ENCODE measurements around the gene GCN1.

The GCN1 gene

GRCh38 chr12:120158351-120158750 is 36.2 kb downstream of the GCN1 start:
- no peak overlapping the region for H3K27ac ChIP-seq (ENCODE audit: extremely low read depth, low read depth, low read length)
- H3K9me3 ChIP-seq (ENCODE audit: control insufficient read depth, insufficient read depth, low read depth, low read length): no peaks in the 10 kb centered on the region
- H3K36me3 ChIP-seq (ENCODE audit: control insufficient read depth in 2 of 2, insufficient read depth in 1 of 2, low read length in 2 of 2): peaks cover 33 to 98% of the 10 kb centered on the region in 2 experiments
- TF ChIP-seq KLF9 (tag by site-specific recombination; IDR thresholded peaks at IDR 0.05; ENCODE audit: low read depth) (no peak), ZNF521 (tag by site-specific recombination; IDR thresholded peaks at IDR 0.05) (no peak), MEIS1 (CRISPR knock-in tag; IDR thresholded peaks at IDR 0.05; ENCODE audit: borderline replicate concordance) (no peak), ZNF121 (tag by site-specific recombination; IDR thresholded peaks at IDR 0.05) (no peak)
- H3K4me3 ChIP-seq (ENCODE audit: low read depth, low read length): no peak overlapping the region
- CTCF ChIA-PET: no interaction called here
- H3K4me1 ChIP-seq (ENCODE audit: control insufficient read depth, insufficient read depth, low read length): no peaks in the 10 kb centered on the region
- POLR2A ChIA-PET: no interaction called here

DNA sequence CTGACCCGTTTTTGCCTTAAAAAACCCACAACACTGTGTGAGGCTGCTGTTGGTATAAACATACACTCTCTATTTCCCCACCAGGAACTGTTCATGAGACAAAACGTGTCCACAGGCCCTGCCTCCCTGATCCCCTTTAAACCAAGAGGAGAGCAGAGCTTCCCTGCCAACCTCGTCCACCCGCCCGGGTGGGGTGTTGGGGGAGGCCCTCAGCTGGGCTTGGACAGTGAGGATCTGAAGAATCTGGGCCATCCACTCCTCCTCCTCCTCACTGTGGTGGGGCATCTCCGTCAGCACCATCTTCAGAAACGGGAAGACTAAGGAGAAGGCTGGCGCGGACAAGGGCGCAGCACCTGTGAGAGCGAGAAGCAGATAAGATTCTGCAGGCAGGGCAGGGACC is 36.8 kb downstream of the GCN1 start:
- CTCF ChIA-PET: no interaction called here
- no peak for TF ChIP-seq ZBTB48 (tag by site-specific recombination; IDR thresholded peaks at IDR 0.05)
- no peak for TF ChIP-seq ZNF600 (tag by site-specific recombination; IDR thresholded peaks at IDR 0.05)
- TF ChIP-seq ZNF785 (tag by site-specific recombination; IDR thresholded peaks at IDR 0.05): no peak
- TF ChIP-seq MYNN (tag by site-specific recombination; IDR thresholded peaks at IDR 0.05; ENCODE audit: borderline replicate concordance): no peak
- TF ChIP-seq MEIS1 (CRISPR knock-in tag; IDR thresholded peaks at IDR 0.05; ENCODE audit: borderline replicate concordance): no peak
- TF ChIP-seq ZNF560 (tag by site-specific recombination; IDR thresholded peaks at IDR 0.05; ENCODE audit: borderline replicate concordance): no peak
- TF ChIP-seq ZSCAN18 (tag by site-specific recombination; IDR thresholded peaks at IDR 0.05): no peak
- TF ChIP-seq ZNF658 (tag by site-specific recombination; IDR thresholded peaks at IDR 0.05): no peak
- no peak for TF ChIP-seq ZBTB8A (tag by site-specific recombination; IDR thresholded peaks at IDR 0.05)
- no peak for TF ChIP-seq ZNF292 (tag by site-specific recombination; IDR thresholded peaks at IDR 0.05; ENCODE audit: borderline replicate concordance, low read depth)
- TF ChIP-seq, protein P1, sequence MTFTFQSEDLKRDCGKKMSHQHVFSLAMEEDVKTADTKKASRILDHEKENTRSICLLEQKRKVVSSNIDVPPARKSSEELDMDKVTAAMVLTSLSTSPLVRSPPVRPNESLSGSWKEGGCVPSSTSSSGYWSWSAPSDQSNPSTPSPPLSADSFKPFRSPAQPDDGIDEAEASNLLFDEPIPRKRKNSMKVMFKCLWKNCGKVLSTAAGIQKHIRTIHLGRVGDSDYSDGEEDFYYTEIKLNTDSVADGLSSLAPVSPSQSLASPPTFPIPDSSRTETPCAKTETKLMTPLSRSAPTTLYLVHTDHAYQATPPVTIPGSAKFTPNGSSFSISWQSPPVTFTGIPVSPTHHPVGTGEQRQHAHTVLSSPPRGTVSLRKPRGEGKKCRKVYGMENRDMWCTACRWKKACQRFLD (tag by site-specific recombination; IDR thresholded peaks at IDR 0.05): no peak
- no peak for TF ChIP-seq KLF7 (tag by site-specific recombination; IDR thresholded peaks at IDR 0.05; ENCODE audit: borderline replicate concordance)
- Histone ChIP-seq H3K9me3 (ENCODE audit: control insufficient read depth, insufficient read depth, low read depth, low read length) (no peaks in the 10 kb centered on the region), H3K36me3 (ENCODE audit: control insufficient read depth in 2 of 2, insufficient read depth in 1 of 2, low read length in 2 of 2) (peaks cover 28 to 98% of the 10 kb centered on the region in 2 experiments), H3K4me3 (ENCODE audit: low read depth, low read length) (no peak overlapping the region), H3K4me1 (ENCODE audit: control insufficient read depth, insufficient read depth, low read length) (no peaks in the 10 kb centered on the region), H3K27ac (ENCODE audit: extremely low read depth, low read depth, low read length) (no peak overlapping the region)
- POLR2A ChIA-PET: no interaction called here

- ChIA-PET CTCF (no interaction called here), POLR2A (interaction anchor here (0.6 kb wide), 1 partner anchor 45 kb away, joined by 3 read pairs; the partner anchor contains the start of gene RPLP0)
- H3K36me3 ChIP-seq (ENCODE audit: control insufficient read depth in 2 of 2, insufficient read depth in 1 of 2, low read length in 2 of 2): peaks cover 32 to 93% of the 10 kb centered on the region in 2 experiments
- TF ChIP-seq, protein P2, sequence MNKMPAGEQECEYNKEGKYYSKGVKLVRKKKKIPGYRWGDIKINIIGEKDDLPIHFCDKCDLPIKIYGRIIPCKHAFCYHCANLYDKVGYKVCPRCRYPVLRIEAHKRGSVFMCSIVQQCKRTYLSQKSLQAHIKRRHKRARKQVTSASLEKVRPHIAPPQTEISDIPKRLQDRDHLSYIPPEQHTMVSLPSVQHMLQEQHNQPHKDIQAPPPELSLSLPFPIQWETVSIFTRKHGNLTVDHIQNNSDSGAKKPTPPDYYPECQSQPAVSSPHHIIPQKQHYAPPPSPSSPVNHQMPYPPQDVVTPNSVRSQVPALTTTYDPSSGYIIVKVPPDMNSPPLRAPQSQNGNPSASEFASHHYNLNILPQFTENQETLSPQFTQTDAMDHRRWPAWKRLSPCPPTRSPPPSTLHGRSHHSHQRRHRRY (tag by site-specific recombination; IDR thresholded peaks at IDR 0.05): no peak
- TF ChIP-seq, protein P3, sequence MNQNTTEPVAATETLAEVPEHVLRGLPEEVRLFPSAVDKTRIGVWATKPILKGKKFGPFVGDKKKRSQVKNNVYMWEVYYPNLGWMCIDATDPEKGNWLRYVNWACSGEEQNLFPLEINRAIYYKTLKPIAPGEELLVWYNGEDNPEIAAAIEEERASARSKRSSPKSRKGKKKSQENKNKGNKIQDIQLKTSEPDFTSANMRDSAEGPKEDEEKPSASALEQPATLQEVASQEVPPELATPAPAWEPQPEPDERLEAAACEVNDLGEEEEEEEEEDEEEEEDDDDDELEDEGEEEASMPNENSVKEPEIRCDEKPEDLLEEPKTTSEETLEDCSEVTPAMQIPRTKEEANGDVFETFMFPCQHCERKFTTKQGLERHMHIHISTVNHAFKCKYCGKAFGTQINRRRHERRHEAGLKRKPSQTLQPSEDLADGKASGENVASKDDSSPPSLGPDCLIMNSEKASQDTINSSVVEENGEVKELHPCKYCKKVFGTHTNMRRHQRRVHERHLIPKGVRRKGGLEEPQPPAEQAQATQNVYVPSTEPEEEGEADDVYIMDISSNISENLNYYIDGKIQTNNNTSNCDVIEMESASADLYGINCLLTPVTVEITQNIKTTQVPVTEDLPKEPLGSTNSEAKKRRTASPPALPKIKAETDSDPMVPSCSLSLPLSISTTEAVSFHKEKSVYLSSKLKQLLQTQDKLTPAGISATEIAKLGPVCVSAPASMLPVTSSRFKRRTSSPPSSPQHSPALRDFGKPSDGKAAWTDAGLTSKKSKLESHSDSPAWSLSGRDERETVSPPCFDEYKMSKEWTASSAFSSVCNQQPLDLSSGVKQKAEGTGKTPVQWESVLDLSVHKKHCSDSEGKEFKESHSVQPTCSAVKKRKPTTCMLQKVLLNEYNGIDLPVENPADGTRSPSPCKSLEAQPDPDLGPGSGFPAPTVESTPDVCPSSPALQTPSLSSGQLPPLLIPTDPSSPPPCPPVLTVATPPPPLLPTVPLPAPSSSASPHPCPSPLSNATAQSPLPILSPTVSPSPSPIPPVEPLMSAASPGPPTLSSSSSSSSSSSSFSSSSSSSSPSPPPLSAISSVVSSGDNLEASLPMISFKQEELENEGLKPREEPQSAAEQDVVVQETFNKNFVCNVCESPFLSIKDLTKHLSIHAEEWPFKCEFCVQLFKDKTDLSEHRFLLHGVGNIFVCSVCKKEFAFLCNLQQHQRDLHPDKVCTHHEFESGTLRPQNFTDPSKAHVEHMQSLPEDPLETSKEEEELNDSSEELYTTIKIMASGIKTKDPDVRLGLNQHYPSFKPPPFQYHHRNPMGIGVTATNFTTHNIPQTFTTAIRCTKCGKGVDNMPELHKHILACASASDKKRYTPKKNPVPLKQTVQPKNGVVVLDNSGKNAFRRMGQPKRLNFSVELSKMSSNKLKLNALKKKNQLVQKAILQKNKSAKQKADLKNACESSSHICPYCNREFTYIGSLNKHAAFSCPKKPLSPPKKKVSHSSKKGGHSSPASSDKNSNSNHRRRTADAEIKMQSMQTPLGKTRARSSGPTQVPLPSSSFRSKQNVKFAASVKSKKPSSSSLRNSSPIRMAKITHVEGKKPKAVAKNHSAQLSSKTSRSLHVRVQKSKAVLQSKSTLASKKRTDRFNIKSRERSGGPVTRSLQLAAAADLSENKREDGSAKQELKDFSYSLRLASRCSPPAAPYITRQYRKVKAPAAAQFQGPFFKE (tag by site-specific recombination; IDR thresholded peaks at IDR 0.05; ENCODE audit: borderline replicate concordance): no peak
- TF ChIP-seq ZNF791 (tag by site-specific recombination; IDR thresholded peaks at IDR 0.05): no peak
- TF ChIP-seq ZNF335 (tag by site-specific recombination; conservative IDR thresholded peaks at IDR 0.05): no peak
- TF ChIP-seq GLIS2 (tag by site-specific recombination; IDR thresholded peaks at IDR 0.05): no peak
- no peak for TF ChIP-seq KLF10 (tag by site-specific recombination; IDR thresholded peaks at IDR 0.05)
- TF ChIP-seq ZBTB17 (tag by site-specific recombination; IDR thresholded peaks at IDR 0.05): no peak
Measured at GRCh38 chr12:120156315-120157259, 37.9 kb downstream of the GCN1 start.

More at GRCh38 chr12:120156315-120157259, 37.9 kb downstream of the GCN1 start:
- no peak overlapping the region for H3K4me3 ChIP-seq (ENCODE audit: low read depth, low read length)
- no peak overlapping the region for H3K27ac ChIP-seq (ENCODE audit: extremely low read depth, low read depth, low read length)
- H3K4me1 ChIP-seq (ENCODE audit: control insufficient read depth, insufficient read depth, low read length): no peaks in the 10 kb centered on the region
- no peaks in the 10 kb centered on the region for H3K9me3 ChIP-seq (ENCODE audit: control insufficient read depth, insufficient read depth, low read depth, low read length)
